Effector CD4-positive, alpha-beta T cell (primary cell): ENCODE data around the gene DIDO1.
"Not testable (repeated sequence)": the region's sequence is repeated elsewhere in the genome, so short reads cannot be mapped to it uniquely, and the experiment has no call there.

Source experiments
- DNase-seq: peaks from one replicate; pipeline ENCODE4 v3.0.0-alpha.2; 2020

The DIDO1 gene

GRCh38 chr20:62925420-62926228 lies 681 bp downstream of the DIDO1 start:
- DNase-seq = peak; percentile 42

GRCh38 chr20:62925076-62925419 lies 1.3 kb downstream of the DIDO1 start:
- DNase-seq = no peak

GRCh38 chr20:62924442-62925075 lies 1.7 kb downstream of the DIDO1 start:
- peak; percentile 31 for DNase-seq

- DNase-seq = no peak
Measured at GRCh38 chr20:62923669-62924441, 2.5 kb downstream of the DIDO1 start.

- not testable (repeated sequence) for DNase-seq
Measured at GRCh38 chr20:62923059-62923668, 3.1 kb downstream of the DIDO1 start.

GRCh38 chr20:62922451-62922921 lies 3.8 kb downstream of the DIDO1 start:
- DNase-seq = peak; percentile 45

GRCh38 chr20:62921119-62921687 lies 5.1 kb downstream of the DIDO1 start:
- peak; percentile 63 for DNase-seq

- no peak for DNase-seq
Measured at GRCh38 chr20:62920039-62920645, 6.2 kb downstream of the DIDO1 start.

- DNase-seq = peak; percentile 40
Measured at GRCh38 chr20:62918831-62919230, 7.5 kb downstream of the DIDO1 start.

- DNase-seq = no peak
Measured at GRCh38 chr20:62918147-62918546, 8.2 kb downstream of the DIDO1 start.

GRCh38 chr20:62917720-62918119 lies 8.6 kb downstream of the DIDO1 start:
- DNase-seq = no peak

- no peak for DNase-seq
Measured at GRCh38 chr20:62916703-62917476, 9.4 kb downstream of the DIDO1 start.

- no peak for DNase-seq
Measured at GRCh38 chr20:62914970-62915457, 11.3 kb downstream of the DIDO1 start.

- DNase-seq = no peak
Measured at GRCh38 chr20:62914436-62914835, 11.9 kb downstream of the DIDO1 start.

- no peak for DNase-seq
Measured at GRCh38 chr20:62913043-62913630, 13.2 kb downstream of the DIDO1 start.

- DNase-seq = no peak
Measured at GRCh38 chr20:62911701-62912280, 14.5 kb downstream of the DIDO1 start.

- no peak for DNase-seq
Measured at GRCh38 chr20:62910777-62911497, 15.4 kb downstream of the DIDO1 start.

- no peak for DNase-seq
Measured at GRCh38 chr20:62910217-62910766, 16.0 kb downstream of the DIDO1 start.
